GM12878 (cell line): Measurements from ENCODE around the gene PCSK5.

Source experiments
- CTCF ChIP-seq, 3 experiments: IDR thresholded peaks in 2 of 3; conservative IDR thresholded peaks in 1 of 3; 2 replicates each; pipeline ENCODE4 v1.5.1; 2011; ENCODE audit warnings: low read depth in 3 of 3, low read length in 3 of 3, mild to moderate bottlenecking in 3 of 3, control low read depth in 2 of 3, moderate library complexity in 2 of 3, inconsistent platforms in 1 of 3, mixed read lengths in 1 of 3; ENCODE audit not compliant: control insufficient read depth in 2 of 3, insufficient read depth in 1 of 3; ENCODE audit errors: extremely low read depth in 1 of 3
- EZH2 ChIP-seq: IDR thresholded peaks from 2 replicates; pipeline ENCODE4 v1.6.1; 2012; ENCODE audit warnings: low read depth, mild to moderate bottlenecking, control low read depth, inconsistent platforms, low read length, borderline replicate concordance; ENCODE audit not compliant: control insufficient read depth
- NBN ChIP-seq: fragments of 450-650 bp; IDR thresholded peaks from 2 replicates; pipeline ENCODE4 v1.6.1; 2016
- TCF3 ChIP-seq: IDR thresholded peaks from 2 replicates; pipeline ENCODE4 v1.6.1; 2012; ENCODE audit warnings: low read depth, mild to moderate bottlenecking, low read length, borderline replicate concordance; ENCODE audit not compliant: insufficient read depth
- ZZZ3 ChIP-seq: IDR thresholded peaks from 2 replicates; pipeline ENCODE4 v1.6.1; 2011; ENCODE audit warnings: low read depth; ENCODE audit not compliant: control insufficient read depth, insufficient read length

- TF ChIP-seq TCF3 (no peak), CTCF (IDR thresholded peaks at IDR 0.05 in 2 of 3, conservative IDR thresholded peaks at IDR 0.05 in 1 of 3; ENCODE audit: control insufficient read depth in 2 of 3, extremely low read depth in 1 of 3, insufficient read depth in 1 of 3, low read depth in 3 of 3, low read length in 3 of 3) (no peak), ZZZ3 (no peak), NBN (no peak), EZH2 (no peak)
These were observed 263.6 kb downstream of the PCSK5 start for GRCh38 chr9:76153902-76154629.
